GM12891 (cell line): Measurements from ENCODE around the gene LCOR.

Experiments
- POLR2A ChIP-seq: IDR thresholded peaks from 2 replicates; pipeline ENCODE4 v1.6.1; 2011; ENCODE audit warnings: low read depth, low read length, control low read depth
- POLR2AphosphoS5 ChIP-seq: IDR thresholded peaks from 2 replicates; pipeline ENCODE4 v1.6.1; 2011; ENCODE audit warnings: low read depth, low read length, control low read depth

- TF ChIP-seq POLR2AphosphoS5 (no peak), POLR2A (no peak)
These were observed 155.7 kb downstream of the LCOR start for GRCh38 chr10:96987842-96988175.
